Activated CD4-positive, alpha-beta T cell treated with anti-CD3 and anti-CD28 coated beads for 4 hours (primary cell): ENCODE measurements around the gene CYP4V2.
A peak's percentile ranks its signal among the peaks of the same experiment; 100 is the strongest.

Experiments used
- DNase-seq, 2 donors: peaks; one replicate each; pipeline ENCODE4 v3.0.0-alpha.2; 2020

CYP4V2 gene

DNA sequence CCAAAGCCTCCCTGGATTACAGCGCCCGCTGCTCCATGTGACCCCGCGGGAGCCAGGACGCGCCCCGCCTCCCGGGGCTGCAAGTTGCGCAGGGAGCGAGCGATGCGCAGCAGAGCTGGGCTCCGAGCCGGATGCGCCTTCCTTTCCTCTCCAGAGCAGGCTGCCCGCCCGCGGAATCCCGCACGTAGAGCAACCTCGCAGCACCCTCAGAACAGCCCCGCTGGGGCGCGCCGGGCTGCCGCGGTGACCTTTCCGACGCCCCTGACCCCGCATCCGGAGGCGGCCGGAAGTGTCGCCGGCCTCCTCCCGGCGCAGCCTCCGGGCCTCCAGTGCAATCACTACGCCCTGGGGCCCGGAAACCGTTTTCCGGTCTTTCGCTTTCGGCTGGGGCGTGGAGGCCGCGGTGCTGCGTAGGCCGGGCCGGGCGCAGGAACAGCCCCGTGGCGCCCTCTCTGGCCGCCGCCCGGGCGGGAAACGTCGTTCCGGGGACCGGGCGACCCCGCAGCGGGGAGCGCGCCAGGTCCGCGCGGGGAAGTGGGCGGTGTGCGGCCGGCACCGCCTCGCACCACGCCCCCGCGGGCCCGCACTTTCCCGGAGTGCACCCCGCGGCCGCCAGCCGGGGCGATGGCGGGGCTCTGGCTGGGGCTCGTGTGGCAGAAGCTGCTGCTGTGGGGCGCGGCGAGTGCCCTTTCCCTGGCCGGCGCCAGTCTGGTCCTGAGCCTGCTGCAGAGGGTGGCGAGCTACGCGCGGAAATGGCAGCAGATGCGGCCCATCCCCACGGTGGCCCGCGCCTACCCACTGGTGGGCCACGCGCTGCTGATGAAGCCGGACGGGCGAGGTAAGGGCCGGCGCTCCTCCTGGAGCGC is at the start of gene CYP4V2:
CYP4V2 (plus strand) TSS at position 368 of the 866 bp plus-strand sequence; CDS start at position 625, 257 bp downstream.
- DNase-seq, result peak; percentile 78 to 89

GRCh38 chr4:186144198-186144945 is 47.0 kb upstream of the CYP4V2 start:
- DNase-seq, result no peak

DNA sequence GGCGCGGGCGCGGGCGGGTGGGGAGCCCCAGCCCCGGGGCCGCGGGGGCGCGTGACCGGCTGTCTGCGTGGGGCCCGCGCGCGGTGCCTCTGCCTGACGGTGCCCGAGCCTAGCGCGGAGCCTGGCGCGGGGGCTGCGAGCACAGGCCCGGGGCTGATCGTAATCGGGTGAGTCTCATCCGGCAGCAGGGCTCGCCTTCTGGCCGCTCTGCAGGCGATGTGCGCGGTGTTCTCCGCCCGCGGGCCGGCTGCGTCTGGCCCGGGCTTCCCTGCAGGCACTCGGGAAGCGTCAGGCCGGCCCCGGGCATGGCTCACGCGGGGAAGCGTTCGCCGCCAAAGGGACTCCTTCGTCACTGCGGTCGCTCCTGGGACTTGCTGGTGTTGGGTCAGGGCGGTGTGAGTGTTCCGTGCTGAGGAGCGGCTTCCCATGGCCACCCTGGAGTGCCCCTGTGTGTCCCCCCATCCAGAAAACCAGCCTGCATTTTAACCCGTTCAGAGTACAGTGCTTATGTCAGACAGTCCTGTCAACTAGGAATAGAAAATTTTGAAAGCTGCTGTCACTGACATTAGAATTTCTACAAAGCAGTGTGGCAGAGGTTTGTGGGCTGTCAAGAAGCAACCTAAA is 46.3 kb upstream of the CYP4V2 start:
- DNase-seq, result no peak

DNA sequence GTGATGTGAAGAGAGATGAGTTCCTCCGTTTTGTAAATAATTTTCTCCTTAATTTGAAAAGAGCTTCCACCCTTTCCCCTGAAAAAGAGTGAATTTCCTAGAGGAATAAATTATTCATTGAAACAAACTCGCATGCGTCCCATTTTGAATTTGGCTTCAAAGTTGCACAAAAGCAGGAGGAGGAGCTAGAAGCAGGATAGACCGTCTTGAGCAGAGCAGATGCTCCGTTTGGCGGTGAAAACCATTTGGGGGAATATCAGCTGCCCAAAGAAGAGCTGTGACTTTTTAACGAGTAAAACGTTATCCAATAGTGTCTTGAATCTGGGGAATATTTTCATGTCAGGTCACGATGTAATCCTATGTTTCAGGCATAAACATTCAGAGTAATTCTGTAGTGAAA is 44.9 kb upstream of the CYP4V2 start:
- DNase-seq, result no peak

- no peak for DNase-seq
Measured at GRCh38 chr4:186148336-186148975, 42.9 kb upstream of the CYP4V2 start.

DNA sequence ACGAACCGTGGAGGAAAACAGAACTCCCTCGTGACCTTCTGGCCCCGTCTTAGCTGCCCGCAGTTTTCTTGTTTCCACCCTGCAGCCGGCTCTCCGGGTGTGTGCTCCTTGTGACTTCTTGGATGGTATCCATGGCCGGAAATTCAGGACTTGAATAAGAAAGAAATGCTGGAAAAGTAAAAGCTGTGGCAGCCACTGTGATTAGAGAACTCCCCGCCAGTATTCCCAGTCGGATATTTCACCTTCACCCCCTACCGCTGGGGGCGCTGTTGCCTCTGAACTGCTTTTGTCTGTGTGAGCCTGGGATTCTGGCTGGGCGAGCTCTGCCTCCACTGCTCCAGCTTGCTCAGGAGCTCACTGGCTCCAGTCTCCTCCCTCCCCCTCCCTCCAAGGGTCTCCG is 41.5 kb upstream of the CYP4V2 start:
- DNase-seq, result peak in 1 of 2 donors; percentile 52

DNA sequence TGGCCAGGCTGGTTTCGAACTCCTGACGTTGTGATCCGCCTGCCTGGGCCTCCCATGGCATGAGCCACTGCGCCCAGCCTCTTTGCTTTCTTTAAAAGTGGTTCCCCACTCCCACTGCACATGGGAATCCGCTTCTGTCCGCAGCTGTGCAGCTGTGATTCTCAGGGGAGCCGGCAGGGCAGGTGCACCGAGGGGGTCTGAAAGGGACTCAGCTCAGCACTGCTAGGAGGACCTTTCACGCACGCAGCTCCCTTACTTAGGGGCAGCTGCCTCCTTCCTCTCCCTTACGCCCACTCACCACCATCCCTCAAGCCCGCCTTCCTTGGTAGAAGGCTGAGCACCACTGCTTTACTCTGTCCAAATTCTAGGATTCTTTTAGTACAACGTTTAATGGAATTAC is 40.4 kb upstream of the CYP4V2 start:
- no peak for DNase-seq

GRCh38 chr4:186151499-186151898 is 39.9 kb upstream of the CYP4V2 start:
- no peak for DNase-seq

- no peak for DNase-seq
Measured at GRCh38 chr4:186158021-186158813, 33.1 kb upstream of the CYP4V2 start.

DNA sequence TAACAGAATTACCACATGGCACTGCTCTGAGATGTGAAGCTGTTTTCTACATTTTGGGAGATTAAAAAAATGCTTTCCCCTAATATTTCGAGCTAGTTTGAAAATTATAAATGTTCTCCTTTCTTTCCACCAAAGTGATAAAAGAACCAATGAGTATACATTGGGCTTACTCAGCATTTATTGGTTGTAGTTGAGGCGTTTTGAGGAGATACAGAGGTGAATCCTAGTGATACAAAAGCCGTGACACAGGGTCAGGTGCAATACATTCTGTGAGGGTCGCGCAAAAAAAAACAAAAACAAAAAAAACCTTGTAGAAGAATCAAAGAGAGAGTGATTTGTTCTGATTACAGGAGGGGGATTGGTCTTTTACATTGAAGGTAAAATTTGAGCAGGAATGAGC is 32.4 kb upstream of the CYP4V2 start:
- no peak for DNase-seq

- no peak for DNase-seq
Measured at GRCh38 chr4:186159613-186160012, 31.8 kb upstream of the CYP4V2 start.

GRCh38 chr4:186161138-186161537 is 30.2 kb upstream of the CYP4V2 start:
- DNase-seq, result no peak

DNA sequence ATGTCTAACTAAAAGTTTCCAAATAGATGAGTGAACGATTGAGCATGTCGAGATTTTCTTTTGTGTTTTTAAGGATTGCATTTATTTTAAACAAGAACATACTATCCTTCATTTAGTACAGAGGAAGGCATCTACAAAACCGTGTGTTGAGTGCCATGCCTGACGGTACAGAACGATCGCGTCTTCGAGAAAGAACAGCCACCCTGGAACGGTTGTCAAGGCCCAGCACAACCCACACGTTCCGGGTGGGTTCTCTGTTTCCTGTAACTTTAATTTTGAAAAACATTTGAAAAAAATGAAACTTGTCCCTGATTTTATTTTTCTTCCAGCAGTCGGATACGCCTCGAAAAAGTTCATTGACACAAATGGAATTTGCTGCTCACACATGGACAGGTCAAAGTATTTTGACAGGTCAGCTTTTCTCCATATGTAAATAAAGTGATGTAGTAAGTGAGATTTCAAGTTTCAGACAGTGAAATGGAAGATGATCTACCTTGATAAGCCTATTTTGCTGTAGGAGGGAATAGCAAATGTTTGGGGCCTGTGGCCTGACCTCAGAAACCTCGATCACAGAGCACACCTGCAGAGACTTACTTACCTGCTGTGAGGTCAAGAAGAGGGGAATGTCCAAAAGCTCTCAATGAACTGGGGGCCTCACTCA is 24.4 kb upstream of the CYP4V2 start:
- no peak for DNase-seq

- DNase-seq, result no peak
Measured at GRCh38 chr4:186167605-186168004, 23.8 kb upstream of the CYP4V2 start.

- DNase-seq, result no peak
Measured at GRCh38 chr4:186168750-186169149, 22.6 kb upstream of the CYP4V2 start.

DNA sequence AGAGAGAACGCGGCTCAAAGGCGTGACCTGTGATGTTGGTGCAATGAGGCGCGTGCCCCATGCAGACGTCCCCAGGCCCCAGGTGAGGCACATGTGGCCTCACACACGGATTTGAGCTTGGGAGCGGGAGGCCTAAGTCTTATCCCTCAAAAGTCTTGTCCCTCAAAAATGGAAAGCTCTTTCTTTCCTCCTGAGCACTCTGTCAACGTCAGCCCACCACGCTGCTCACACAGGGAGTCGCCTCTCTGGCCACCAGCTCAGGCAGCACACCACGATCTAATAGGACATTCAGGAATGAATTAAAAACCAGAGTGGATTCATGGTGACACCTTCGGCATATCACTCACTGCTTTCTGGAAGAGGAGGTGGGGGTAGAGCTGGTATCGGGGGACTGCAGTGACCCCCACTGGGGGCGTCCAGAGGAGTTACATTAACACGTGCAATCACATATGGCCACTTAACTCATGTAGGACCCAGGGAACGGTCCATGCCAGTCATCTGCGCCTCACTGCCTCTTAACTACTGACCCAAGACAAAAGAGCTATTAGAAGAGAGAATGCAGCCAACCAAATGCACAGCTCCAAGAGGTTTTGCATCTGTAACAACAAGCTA is 21.9 kb upstream of the CYP4V2 start:
- DNase-seq, result no peak

- no peak for DNase-seq
Measured at GRCh38 chr4:186169945-186170802, 21.2 kb upstream of the CYP4V2 start.

GRCh38 chr4:186170966-186171365 is 20.4 kb upstream of the CYP4V2 start:
- no peak for DNase-seq

DNA sequence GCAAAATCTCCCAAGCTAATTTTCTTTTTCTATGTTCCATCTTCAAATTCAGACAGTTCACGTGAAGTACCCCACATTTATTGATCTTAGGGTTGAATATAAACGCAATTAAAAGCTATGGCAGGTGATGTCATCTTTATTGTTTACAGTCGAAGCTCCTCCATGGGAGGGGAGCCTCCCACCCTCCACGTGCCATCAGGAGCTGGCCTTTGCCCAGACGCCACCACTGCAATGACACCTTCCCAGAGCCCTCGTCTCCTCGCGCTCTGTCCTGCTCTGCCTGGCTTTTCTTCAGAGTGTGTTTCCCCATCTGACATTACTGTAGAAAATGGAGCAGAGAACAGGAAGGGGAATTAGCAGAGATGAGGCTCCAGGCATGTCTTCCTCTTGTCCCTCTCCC is 18.8 kb upstream of the CYP4V2 start:
- DNase-seq, result no peak

- DNase-seq, result no peak
Measured at GRCh38 chr4:186188107-186188506, 3.3 kb upstream of the CYP4V2 start.
